ENCODE measurements around the gene STXBP5. TPM values are rescaled to one million over a fixed set of nuclear protein-coding genes. Genes with fewer than 3 reads are reported as not detected.

STXBP5 gene
- total and polyA plus RNA-seq, 9 of the 15 experiments (the other 6 are each of a cell fraction or from before 2014, with no cell fraction given), result 23.3 to 172 (median 71.5) TPM

DNA sequence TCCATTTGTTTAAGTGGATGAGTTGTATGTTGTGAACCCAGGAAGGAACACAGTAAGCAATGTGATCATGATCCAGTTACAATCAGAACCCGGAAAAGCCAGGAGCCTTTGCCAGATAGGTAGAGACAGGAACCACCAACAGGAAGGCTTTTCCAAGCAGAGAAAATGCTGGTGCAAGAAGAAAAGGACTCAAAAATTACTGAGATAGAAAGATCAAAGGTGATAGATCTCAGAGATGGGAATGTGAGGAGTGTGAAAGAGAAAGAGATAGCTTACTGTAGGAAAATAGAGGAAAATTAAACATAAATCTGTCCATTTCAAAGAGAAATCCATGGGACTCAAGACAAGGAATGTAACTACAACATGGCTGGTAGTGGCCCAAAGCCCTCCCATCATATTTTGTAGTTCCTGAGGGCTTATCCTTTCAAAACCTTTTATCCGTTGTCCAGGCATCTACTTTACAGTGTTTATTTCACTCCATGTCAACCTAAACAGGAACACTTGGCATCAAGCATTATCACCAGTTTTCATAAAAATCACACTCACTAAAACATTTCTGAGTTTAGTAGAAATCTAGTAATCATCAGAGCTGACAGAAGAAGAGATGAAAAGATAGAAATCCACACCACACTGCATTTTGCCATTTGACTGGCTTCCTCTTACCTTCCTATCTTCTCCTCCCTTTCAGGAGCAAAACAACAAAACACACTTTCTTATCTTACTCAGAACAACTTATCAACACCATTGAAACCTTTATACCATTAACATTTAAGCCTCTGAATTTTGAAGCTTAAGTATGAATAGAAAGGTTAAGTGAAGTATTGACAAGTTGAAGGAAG lies 44.5 kb upstream of the STXBP5 start (continued):
- TF ChIP-seq, protein P1, sequence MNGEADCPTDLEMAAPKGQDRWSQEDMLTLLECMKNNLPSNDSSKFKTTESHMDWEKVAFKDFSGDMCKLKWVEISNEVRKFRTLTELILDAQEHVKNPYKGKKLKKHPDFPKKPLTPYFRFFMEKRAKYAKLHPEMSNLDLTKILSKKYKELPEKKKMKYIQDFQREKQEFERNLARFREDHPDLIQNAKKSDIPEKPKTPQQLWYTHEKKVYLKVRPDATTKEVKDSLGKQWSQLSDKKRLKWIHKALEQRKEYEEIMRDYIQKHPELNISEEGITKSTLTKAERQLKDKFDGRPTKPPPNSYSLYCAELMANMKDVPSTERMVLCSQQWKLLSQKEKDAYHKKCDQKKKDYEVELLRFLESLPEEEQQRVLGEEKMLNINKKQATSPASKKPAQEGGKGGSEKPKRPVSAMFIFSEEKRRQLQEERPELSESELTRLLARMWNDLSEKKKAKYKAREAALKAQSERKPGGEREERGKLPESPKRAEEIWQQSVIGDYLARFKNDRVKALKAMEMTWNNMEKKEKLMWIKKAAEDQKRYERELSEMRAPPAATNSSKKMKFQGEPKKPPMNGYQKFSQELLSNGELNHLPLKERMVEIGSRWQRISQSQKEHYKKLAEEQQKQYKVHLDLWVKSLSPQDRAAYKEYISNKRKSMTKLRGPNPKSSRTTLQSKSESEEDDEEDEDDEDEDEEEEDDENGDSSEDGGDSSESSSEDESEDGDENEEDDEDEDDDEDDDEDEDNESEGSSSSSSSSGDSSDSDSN (IDR thresholded peaks at IDR 0.05; ENCODE audit: borderline replicate concordance in 1 of 2, low read depth in 2 of 2, low read length in 2 of 2), result no peak
- no peak for TF ChIP-seq ZC3H4 (CRISPR knock-in tag; IDR thresholded peaks at IDR 0.05; ENCODE audit: borderline replicate concordance)
- TF ChIP-seq THRA (IDR thresholded peaks at IDR 0.05), result no peak
- TF ChIP-seq CXXC5 (CRISPR knock-in tag; IDR thresholded peaks at IDR 0.05), result peak; percentile 49
- no peak for TF ChIP-seq SMAD2 (IDR thresholded peaks at IDR 0.05; ENCODE audit: low read depth, low read length)
- TF ChIP-seq SMAD4 (CRISPR knock-in tag; conservative IDR thresholded peaks at IDR 0.05), result peak; percentile 63; the same call in 1 of the 2 replicates
- no peak for TF ChIP-seq SIN3A (IDR thresholded peaks at IDR 0.05; ENCODE audit: borderline replicate concordance in 2 of 2, control insufficient read depth in 1 of 2, low read depth in 2 of 2, low read length in 2 of 2)
- no peak for TF ChIP-seq NR3C1 (CRISPR knock-in tag; IDR thresholded peaks at IDR 0.05)
- no peak for TF ChIP-seq RB1 (IDR thresholded peaks at IDR 0.05; ENCODE audit: low read depth)
- TF ChIP-seq E2F8 (IDR thresholded peaks at IDR 0.05; ENCODE audit: low read depth, partially characterized antibody), result no peak
- no peak for TF ChIP-seq POU5F1 (IDR thresholded peaks at IDR 0.05; ENCODE audit: borderline replicate concordance, low read depth, low read length, partially characterized antibody)
- no peak for TF ChIP-seq PURB (CRISPR knock-in tag; IDR thresholded peaks at IDR 0.05; ENCODE audit: low read depth)
- no peak for TF ChIP-seq ETV6 (IDR thresholded peaks at IDR 0.05; ENCODE audit: borderline replicate concordance in 1 of 2, low read depth in 2 of 2, low read length in 1 of 2)
- TF ChIP-seq ETV6 (CRISPR knock-in tag; IDR thresholded peaks at IDR 0.05; ENCODE audit: borderline replicate concordance), result no peak
- TF ChIP-seq, protein P2, sequence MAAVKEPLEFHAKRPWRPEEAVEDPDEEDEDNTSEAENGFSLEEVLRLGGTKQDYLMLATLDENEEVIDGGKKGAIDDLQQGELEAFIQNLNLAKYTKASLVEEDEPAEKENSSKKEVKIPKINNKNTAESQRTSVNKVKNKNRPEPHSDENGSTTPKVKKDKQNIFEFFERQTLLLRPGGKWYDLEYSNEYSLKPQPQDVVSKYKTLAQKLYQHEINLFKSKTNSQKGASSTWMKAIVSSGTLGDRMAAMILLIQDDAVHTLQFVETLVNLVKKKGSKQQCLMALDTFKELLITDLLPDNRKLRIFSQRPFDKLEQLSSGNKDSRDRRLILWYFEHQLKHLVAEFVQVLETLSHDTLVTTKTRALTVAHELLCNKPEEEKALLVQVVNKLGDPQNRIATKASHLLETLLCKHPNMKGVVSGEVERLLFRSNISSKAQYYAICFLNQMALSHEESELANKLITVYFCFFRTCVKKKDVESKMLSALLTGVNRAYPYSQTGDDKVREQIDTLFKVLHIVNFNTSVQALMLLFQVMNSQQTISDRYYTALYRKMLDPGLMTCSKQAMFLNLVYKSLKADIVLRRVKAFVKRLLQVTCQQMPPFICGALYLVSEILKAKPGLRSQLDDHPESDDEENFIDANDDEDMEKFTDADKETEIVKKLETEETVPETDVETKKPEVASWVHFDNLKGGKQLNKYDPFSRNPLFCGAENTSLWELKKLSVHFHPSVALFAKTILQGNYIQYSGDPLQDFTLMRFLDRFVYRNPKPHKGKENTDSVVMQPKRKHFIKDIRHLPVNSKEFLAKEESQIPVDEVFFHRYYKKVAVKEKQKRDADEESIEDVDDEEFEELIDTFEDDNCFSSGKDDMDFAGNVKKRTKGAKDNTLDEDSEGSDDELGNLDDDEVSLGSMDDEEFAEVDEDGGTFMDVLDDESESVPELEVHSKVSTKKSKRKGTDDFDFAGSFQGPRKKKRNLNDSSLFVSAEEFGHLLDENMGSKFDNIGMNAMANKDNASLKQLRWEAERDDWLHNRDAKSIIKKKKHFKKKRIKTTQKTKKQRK (IDR thresholded peaks at IDR 0.05; ENCODE audit: borderline replicate concordance, low read depth, low read length), result no peak
- no peak for TF ChIP-seq FOS (IDR thresholded peaks at IDR 0.05; ENCODE audit: extremely low read depth, insufficient read length)

Data from K562 (cell line).